ENCODE measurements around the gene MND1.

Gene MND1

GRCh38 chr4:153346563-153346962 lies 2.1 kb downstream of the MND1 start:
- DNase-seq (ENCODE audit: low spot score): no peak

GRCh38 chr4:153347117-153347516 lies 2.6 kb downstream of the MND1 start:
- DNase-seq (ENCODE audit: low spot score): no peak

GRCh38 chr4:153348006-153348405 lies 3.5 kb downstream of the MND1 start:
- DNase-seq (ENCODE audit: low spot score): no peak

- DNase-seq (ENCODE audit: low spot score): no peak
These were observed 4.8 kb downstream of the MND1 start for GRCh38 chr4:153349206-153349805.

GRCh38 chr4:153362184-153362583 lies 17.7 kb downstream of the MND1 start:
- no peak for DNase-seq (ENCODE audit: low spot score)

- no peak for DNase-seq (ENCODE audit: low spot score)
These were observed 19.6 kb downstream of the MND1 start for GRCh38 chr4:153364061-153364460.

GRCh38 chr4:153365003-153365402 lies 20.5 kb downstream of the MND1 start:
- no peak for DNase-seq (ENCODE audit: low spot score)

GRCh38 chr4:153366486-153366885 lies 22.0 kb downstream of the MND1 start:
- DNase-seq (ENCODE audit: low spot score): no peak

- DNase-seq (ENCODE audit: low spot score): no peak
These were observed 22.6 kb downstream of the MND1 start for GRCh38 chr4:153367092-153367491.

GRCh38 chr4:153369021-153369420 lies 24.5 kb downstream of the MND1 start:
- DNase-seq (ENCODE audit: low spot score): no peak

- DNase-seq (ENCODE audit: low spot score): no peak
These were observed 27.3 kb downstream of the MND1 start for GRCh38 chr4:153371701-153372234.

- DNase-seq (ENCODE audit: low spot score): no peak
These were observed 28.6 kb downstream of the MND1 start for GRCh38 chr4:153372967-153373562.

- no peak for DNase-seq (ENCODE audit: low spot score)
These were observed 30.0 kb downstream of the MND1 start for GRCh38 chr4:153374442-153374841.

- no peak for DNase-seq (ENCODE audit: low spot score)
These were observed 30.8 kb downstream of the MND1 start for GRCh38 chr4:153375303-153375702.

GRCh38 chr4:153383131-153383530 lies 38.6 kb downstream of the MND1 start:
- DNase-seq (ENCODE audit: low spot score): no peak

GRCh38 chr4:153384160-153384559 lies 39.7 kb downstream of the MND1 start:
- DNase-seq (ENCODE audit: low spot score): no peak

GRCh38 chr4:153385784-153386183 lies 41.3 kb downstream of the MND1 start:
- DNase-seq (ENCODE audit: low spot score): no peak

- DNase-seq (ENCODE audit: low spot score): no peak
These were observed 43.5 kb downstream of the MND1 start for GRCh38 chr4:153387981-153388380.

GRCh38 chr4:153393397-153393796 lies 48.9 kb downstream of the MND1 start:
- DNase-seq (ENCODE audit: low spot score): no peak

GRCh38 chr4:153394945-153395344 lies 50.5 kb downstream of the MND1 start:
- no peak for DNase-seq (ENCODE audit: low spot score)

- no peak for DNase-seq (ENCODE audit: low spot score)
These were observed 54.2 kb downstream of the MND1 start for GRCh38 chr4:153398713-153399112.

GRCh38 chr4:153399358-153399757 lies 54.9 kb downstream of the MND1 start:
- no peak for DNase-seq (ENCODE audit: low spot score)

- DNase-seq (ENCODE audit: low spot score): no peak
These were observed 57.0 kb downstream of the MND1 start for GRCh38 chr4:153401501-153401900.

GRCh38 chr4:153402366-153402765 lies 57.9 kb downstream of the MND1 start:
- DNase-seq (ENCODE audit: low spot score): no peak

All from left forelimb (tissue), 1 donor.